HepG2 (cell line): Measurements from ENCODE around the gene SRSF3. TPM values are rescaled to one million over a fixed set of nuclear protein-coding genes. Genes with fewer than 3 reads are reported as not detected.

ENCODE experiments used
- AGO1 ChIP-seq: fragments of 200-400 bp; formaldehyde crosslinking; IDR thresholded peaks from 2 replicates; pipeline ENCODE4 v1.6.1; 2017; ENCODE audit warnings: mild to moderate bottlenecking, low read depth, low read length, moderate library complexity; ENCODE audit not compliant: poor library complexity, severe bottlenecking
- ATF2 ChIP-seq: sonication (generic); formaldehyde crosslinking; IDR thresholded peaks from 2 replicates; pipeline ENCODE4 v1.4.0; 2020; ENCODE audit warnings: missing genetic modification reagents
- CHCHD3 ChIP-seq: sonication (generic); formaldehyde crosslinking; IDR thresholded peaks from 2 replicates; pipeline ENCODE4 v1.8.0; 2022; ENCODE audit warnings: mild to moderate bottlenecking, missing genetic modification reagents, moderate library complexity
- EEA1 ChIP-seq: sonication (generic); formaldehyde crosslinking; IDR thresholded peaks from 2 replicates; pipeline ENCODE4 v1.5.1; 2020; ENCODE audit warnings: mild to moderate bottlenecking, missing genetic modification reagents, borderline replicate concordance
- GPN1 ChIP-seq: sonication (generic); formaldehyde crosslinking; IDR thresholded peaks from 2 replicates; pipeline ENCODE4 v1.5.1; 2020; ENCODE audit warnings: missing genetic modification reagents, borderline replicate concordance
- HNRNPH1 ChIP-seq: fragments of 200-400 bp; formaldehyde crosslinking; optimal IDR thresholded peaks from 2 replicates; pipeline ENCODE3; 2017; ENCODE audit warnings: mild to moderate bottlenecking, low read depth, low read length
- ISX ChIP-seq: sonication (generic); formaldehyde crosslinking; conservative IDR thresholded peaks from 2 replicates; pipeline ENCODE4 v1.5.0; 2020; ENCODE audit warnings: missing genetic modification reagents
- NFATC3 ChIP-seq: sonication (generic); formaldehyde crosslinking; IDR thresholded peaks from 2 replicates; pipeline ENCODE4 v1.5.1; 2020; ENCODE audit warnings: mild to moderate bottlenecking, missing genetic modification reagents
- TIGD3 ChIP-seq: sonication (generic); formaldehyde crosslinking; IDR thresholded peaks from 2 replicates; pipeline ENCODE4 v1.5.1; 2020; ENCODE audit warnings: mild to moderate bottlenecking, missing genetic modification reagents, borderline replicate concordance
- ZNF142 ChIP-seq: sonication (generic); formaldehyde crosslinking; IDR thresholded peaks from 2 replicates; pipeline ENCODE4 v1.4.0; 2020; ENCODE audit warnings: missing genetic modification reagents
- ZNF282 ChIP-seq: fragments of 450-650 bp; IDR thresholded peaks from 2 replicates; pipeline ENCODE4 v1.6.1; 2018; ENCODE audit not compliant: partially characterized antibody
- ZNF558 ChIP-seq: sonication (generic); formaldehyde crosslinking; IDR thresholded peaks from 2 replicates; pipeline ENCODE4 v1.9.0; 2022; ENCODE audit warnings: mild to moderate bottlenecking, missing genetic modification reagents, borderline replicate concordance
- ZNF775 ChIP-seq: sonication (generic); formaldehyde crosslinking; IDR thresholded peaks from 2 replicates; pipeline ENCODE4 v1.4.0; 2020; ENCODE audit warnings: missing genetic modification reagents, mild to moderate bottlenecking, moderate library complexity, borderline replicate concordance
- ZSCAN20 ChIP-seq: sonication (generic); formaldehyde crosslinking; IDR thresholded peaks from 2 replicates; pipeline ENCODE4 v1.4.0; 2020; ENCODE audit warnings: missing genetic modification reagents, mild to moderate bottlenecking, borderline replicate concordance
- ZSCAN22 ChIP-seq: sonication (generic); formaldehyde crosslinking; IDR thresholded peaks from 2 replicates; pipeline ENCODE4 v1.4.0; 2020; ENCODE audit warnings: mild to moderate bottlenecking, missing genetic modification reagents
- polyA plus RNA-seq, 8 experiments: library from polyadenylated mRNA; depleted of rRNA in 3 of 8; stranded (reverse) in 7 of 8; unstranded in 1 of 8; fragments of >200 nt; fragmentation: Illumina TruSeq in 4 of 8; extraction: Trizol in 4 of 8; gene quantifications; 2 replicates each; pipeline versions ENCODE4 v1.2.1 to v1.2.3, GENCODE V29; 2011 to 2016; ENCODE audit warnings: low read depth in 4 of 8, missing spikeins in 1 of 8, mixed read lengths in 1 of 8; ENCODE audit not compliant: insufficient read depth in 1 of 8
- total RNA-seq, 5 experiments: library from RNA; depleted of rRNA; stranded (reverse); fragments of >200 nt; fragmentation: Illumina TruSeq; extraction: Trizol; gene quantifications; 2 replicates each; pipeline ENCODE4 v1.2.3, GENCODE V29; 2016; ENCODE audit warnings: low read depth in 1 of 5
- TF ChIP-seq, protein P1 (sequence below): sonication (generic); formaldehyde crosslinking; IDR thresholded peaks from 2 replicates; pipeline ENCODE4 v1.5.0; 2020; ENCODE audit warnings: mild to moderate bottlenecking, missing genetic modification reagents
- TF ChIP-seq, protein P2 (sequence below): IDR thresholded peaks from 2 replicates; pipeline ENCODE4 v1.6.1; 2018; ENCODE audit warnings: missing genetic modification reagents, mild to moderate bottlenecking, missing compliant biosample characterization

SRSF3 gene
- total and polyA plus RNA-seq, 2 of the 13 experiments (the other 11 are each of a cell fraction or from before 2014, with no cell fraction given) = 206 to 684 TPM

DNA sequence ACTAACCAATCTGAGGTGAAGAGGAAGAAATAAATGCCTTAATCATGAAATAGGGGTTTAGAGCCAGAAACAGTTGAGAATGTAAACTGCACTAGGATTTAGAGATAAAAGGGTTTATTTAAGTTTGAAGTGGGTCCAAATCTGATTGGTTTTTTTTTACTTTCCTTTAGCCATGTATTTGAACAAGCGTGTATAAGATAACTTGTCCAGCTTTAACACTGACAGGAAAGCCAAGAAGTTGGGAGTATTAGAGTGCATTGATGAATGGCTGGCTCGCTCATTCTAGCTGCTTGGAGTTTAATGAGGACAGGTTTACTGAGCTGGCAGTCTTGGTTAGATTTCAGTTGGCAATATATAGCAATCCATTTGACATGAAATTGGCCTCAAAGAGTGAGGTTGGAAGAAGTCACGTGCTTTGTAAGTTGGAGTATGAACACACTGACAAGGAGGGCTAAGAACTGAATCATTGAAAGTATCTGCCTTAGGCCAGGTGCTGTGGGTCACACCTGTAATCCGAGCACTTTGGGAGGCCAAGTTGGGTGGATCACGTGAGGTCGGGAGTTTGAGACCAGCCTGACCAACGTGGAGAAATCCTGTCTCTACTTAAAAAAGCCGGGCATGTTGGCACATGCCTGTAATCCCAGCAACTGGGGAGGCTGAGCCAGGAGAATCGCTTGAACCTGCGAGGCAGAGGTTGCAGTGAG is 13.7 kb downstream of the SRSF3 start (continued):
- TF ChIP-seq ATF2 (CRISPR knock-in tag) (no peak), AGO1 (no peak), HNRNPH1 (no peak), CHCHD3 (CRISPR knock-in tag) (no peak), ZSCAN22 (CRISPR knock-in tag) (no peak), ZNF775 (CRISPR knock-in tag) (no peak), NFATC3 (CRISPR knock-in tag) (no peak), ISX (CRISPR knock-in tag) (no peak), GPN1 (no peak), ZSCAN20 (CRISPR knock-in tag) (no peak), ZNF558 (CRISPR knock-in tag) (no peak; the same call in 1 of the 2 replicates), ZNF282 (no peak), ZNF142 (CRISPR knock-in tag) (no peak), EEA1 (CRISPR knock-in tag) (no peak), TIGD3 (CRISPR knock-in tag) (no peak)
- TF ChIP-seq, protein P1, sequence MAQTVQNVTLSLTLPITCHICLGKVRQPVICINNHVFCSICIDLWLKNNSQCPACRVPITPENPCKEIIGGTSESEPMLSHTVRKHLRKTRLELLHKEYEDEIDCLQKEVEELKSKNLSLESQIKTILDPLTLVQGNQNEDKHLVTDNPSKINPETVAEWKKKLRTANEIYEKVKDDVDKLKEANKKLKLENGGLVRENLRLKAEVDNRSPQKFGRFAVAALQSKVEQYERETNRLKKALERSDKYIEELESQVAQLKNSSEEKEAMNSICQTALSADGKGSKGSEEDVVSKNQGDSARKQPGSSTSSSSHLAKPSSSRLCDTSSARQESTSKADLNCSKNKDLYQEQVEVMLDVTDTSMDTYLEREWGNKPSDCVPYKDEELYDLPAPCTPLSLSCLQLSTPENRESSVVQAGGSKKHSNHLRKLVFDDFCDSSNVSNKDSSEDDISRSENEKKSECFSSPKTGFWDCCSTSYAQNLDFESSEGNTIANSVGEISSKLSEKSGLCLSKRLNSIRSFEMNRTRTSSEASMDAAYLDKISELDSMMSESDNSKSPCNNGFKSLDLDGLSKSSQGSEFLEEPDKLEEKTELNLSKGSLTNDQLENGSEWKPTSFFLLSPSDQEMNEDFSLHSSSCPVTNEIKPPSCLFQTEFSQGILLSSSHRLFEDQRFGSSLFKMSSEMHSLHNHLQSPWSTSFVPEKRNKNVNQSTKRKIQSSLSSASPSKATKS (CRISPR knock-in tag) = no peak
- TF ChIP-seq, protein P2, sequence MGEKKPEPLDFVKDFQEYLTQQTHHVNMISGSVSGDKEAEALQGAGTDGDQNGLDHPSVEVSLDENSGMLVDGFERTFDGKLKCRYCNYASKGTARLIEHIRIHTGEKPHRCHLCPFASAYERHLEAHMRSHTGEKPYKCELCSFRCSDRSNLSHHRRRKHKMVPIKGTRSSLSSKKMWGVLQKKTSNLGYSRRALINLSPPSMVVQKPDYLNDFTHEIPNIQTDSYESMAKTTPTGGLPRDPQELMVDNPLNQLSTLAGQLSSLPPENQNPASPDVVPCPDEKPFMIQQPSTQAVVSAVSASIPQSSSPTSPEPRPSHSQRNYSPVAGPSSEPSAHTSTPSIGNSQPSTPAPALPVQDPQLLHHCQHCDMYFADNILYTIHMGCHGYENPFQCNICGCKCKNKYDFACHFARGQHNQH (CRISPR knock-in tag) = 0 out of 2 replicates have a peak, but pooled peaks have one; percentile 35
